Duodenal mucosa (tissue), 2 donors: Measurements from ENCODE around the gene DHRS12.

Experiments used
- H3K27ac ChIP-seq: one replicate; pipeline ENCODE4 v1.7.0; 2013; ENCODE audit warnings: low read depth, low read length
- H3K27me3 ChIP-seq, 2 donors: one replicate each; pipeline ENCODE4 v1.7.0; 2013; ENCODE audit warnings: low read length in 2 of 2, control low read depth in 1 of 2; ENCODE audit not compliant: insufficient read depth in 2 of 2, control insufficient read depth in 1 of 2
- H3K36me3 ChIP-seq, 2 donors: one replicate each; pipeline ENCODE4 v1.7.0; 2013; ENCODE audit warnings: low read length in 2 of 2, control low read depth in 1 of 2; ENCODE audit not compliant: insufficient read depth in 2 of 2, control insufficient read depth in 1 of 2
- H3K4me1 ChIP-seq, 2 donors: one replicate each; pipeline ENCODE4 v1.7.0; 2013; ENCODE audit warnings: low read length in 2 of 2, control low read depth in 1 of 2; ENCODE audit not compliant: insufficient read depth in 2 of 2, control insufficient read depth in 1 of 2
- H3K4me3 ChIP-seq, 2 donors: one replicate each; pipeline ENCODE4 v1.7.0; 2013; ENCODE audit warnings: low read length in 2 of 2, low read depth in 1 of 2
- H3K9ac ChIP-seq, 2 donors: one replicate each; pipeline ENCODE4 v1.7.0; 2013; ENCODE audit warnings: low read length in 2 of 2, low read depth in 1 of 2
- H3K9me3 ChIP-seq, 2 donors: one replicate each; pipeline ENCODE4 v1.7.0; 2013; ENCODE audit warnings: low read length in 2 of 2, control low read depth in 1 of 2; ENCODE audit not compliant: control insufficient read depth in 1 of 2

The DHRS12 gene

GRCh38 chr13:51772105-51772455, 31.9 kb downstream of the DHRS12 start:
- Histone ChIP-seq H3K4me1 (peaks cover 15 to 32% of the 10 kb centered on the region in 2 donors), H3K9ac (no peak overlapping the region), H3K4me3 (no peak overlapping the region), H3K9me3 (no peaks in the 10 kb centered on the region), H3K27ac (no peak overlapping the region), H3K27me3 (no peaks in the 10 kb centered on the region), H3K36me3 (peaks cover 0 to 12% of the 10 kb centered on the region in 2 donors)

GRCh38 chr13:51771418-51772104, 32.4 kb downstream of the DHRS12 start:
- H3K27ac ChIP-seq, result no peak overlapping the region
- no peaks in the 10 kb centered on the region for H3K27me3 ChIP-seq
- H3K4me3 ChIP-seq, result no peak overlapping the region
- no peaks in the 10 kb centered on the region for H3K9me3 ChIP-seq
- H3K36me3 ChIP-seq, result peaks cover 0 to 13% of the 10 kb centered on the region in 2 donors
- H3K4me1 ChIP-seq, result peaks cover 15 to 32% of the 10 kb centered on the region in 2 donors
- no peak overlapping the region for H3K9ac ChIP-seq

DNA sequence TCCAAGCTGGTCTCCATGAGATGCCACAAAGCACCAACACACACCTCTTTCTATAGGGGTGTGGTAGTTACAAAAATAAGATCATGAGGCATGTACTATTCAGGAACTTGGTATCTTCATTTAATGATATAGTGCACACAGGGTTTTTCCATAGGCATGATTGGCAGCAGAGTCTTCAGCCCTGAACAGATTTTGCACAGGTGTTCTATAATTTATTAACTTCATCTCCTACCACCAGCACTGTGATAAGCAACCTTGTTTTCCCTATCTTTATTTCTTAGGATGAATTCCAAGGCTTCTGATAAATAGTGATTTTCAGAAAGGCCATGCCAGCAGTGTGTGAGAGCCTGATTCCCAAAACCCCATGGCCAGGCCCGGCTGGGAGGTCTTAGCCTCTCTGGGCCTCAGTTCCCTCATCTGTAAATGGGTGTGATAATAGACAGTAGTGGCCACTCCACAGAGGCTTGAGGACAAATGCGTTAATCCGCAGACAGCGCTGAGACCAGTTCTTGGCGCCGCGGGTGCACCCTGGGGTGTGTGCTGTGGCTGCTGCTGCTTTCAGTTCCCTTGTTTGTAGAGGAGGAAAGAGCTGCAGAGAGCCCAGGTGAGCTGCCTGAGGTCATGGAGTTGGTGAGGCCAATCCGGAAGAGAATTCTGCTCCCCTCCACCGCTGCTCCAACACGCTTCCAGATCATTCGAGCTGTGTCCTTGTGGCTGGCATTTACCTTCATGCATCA, 33.1 kb downstream of the DHRS12 start:
- Histone ChIP-seq H3K9ac (no peak overlapping the region), H3K27ac (no peak overlapping the region), H3K4me3 (no peak overlapping the region), H3K4me1 (peaks cover 15 to 32% of the 10 kb centered on the region in 2 donors), H3K36me3 (peaks cover 0 to 15% of the 10 kb centered on the region in 2 donors), H3K9me3 (no peaks in the 10 kb centered on the region), H3K27me3 (no peaks in the 10 kb centered on the region)

GRCh38 chr13:51770160-51770559, 33.8 kb downstream of the DHRS12 start:
- Histone ChIP-seq H3K9me3 (no peaks in the 10 kb centered on the region), H3K9ac (no peak overlapping the region), H3K27ac (no peak overlapping the region), H3K4me3 (no peak overlapping the region), H3K36me3 (peaks cover 0 to 16% of the 10 kb centered on the region in 2 donors), H3K4me1 (peaks cover 18 to 32% of the 10 kb centered on the region in 2 donors), H3K27me3 (no peaks in the 10 kb centered on the region)

DNA sequence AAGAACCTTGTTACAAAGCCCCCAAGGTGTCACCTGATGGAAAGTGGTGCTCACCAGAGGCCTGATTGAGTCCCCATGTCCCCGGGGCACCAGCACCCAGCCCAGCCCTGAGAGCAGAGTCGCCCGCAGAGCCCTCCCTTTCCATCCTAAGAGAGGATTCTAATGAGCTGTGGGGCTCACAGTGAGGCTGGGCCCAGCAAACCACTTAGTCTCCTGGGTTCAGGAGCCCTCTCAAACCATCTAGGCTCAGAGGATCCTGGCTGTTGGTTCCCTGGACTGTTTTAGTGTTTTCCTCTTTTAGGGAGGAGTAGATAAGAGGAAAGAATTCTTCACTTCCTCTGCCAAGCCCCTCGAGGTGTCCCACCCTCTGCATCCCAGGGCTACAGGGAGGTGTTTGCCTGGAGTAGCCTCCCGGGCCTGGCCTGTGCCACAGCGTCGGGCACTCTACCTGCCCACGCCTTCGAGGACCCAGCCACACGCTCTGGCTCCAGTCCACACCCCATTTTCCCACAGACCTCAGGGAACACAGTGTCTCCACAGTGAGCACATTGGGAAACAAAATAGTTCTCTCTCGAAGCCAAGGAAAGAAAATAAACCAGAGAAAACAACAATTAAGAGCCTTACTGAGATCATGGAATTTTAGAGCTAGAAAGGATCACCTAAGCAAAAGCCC, 34.4 kb downstream of the DHRS12 start:
- no peaks in the 10 kb centered on the region for H3K27me3 ChIP-seq
- H3K9me3 ChIP-seq, result no peaks in the 10 kb centered on the region
- H3K4me3 ChIP-seq, result no peak overlapping the region
- H3K36me3 ChIP-seq, result peaks cover 0 to 16% of the 10 kb centered on the region in 2 donors
- no peak overlapping the region for H3K9ac ChIP-seq
- no peak overlapping the region for H3K27ac ChIP-seq
- H3K4me1 ChIP-seq, result peaks cover 24 to 38% of the 10 kb centered on the region in 2 donors

DNA sequence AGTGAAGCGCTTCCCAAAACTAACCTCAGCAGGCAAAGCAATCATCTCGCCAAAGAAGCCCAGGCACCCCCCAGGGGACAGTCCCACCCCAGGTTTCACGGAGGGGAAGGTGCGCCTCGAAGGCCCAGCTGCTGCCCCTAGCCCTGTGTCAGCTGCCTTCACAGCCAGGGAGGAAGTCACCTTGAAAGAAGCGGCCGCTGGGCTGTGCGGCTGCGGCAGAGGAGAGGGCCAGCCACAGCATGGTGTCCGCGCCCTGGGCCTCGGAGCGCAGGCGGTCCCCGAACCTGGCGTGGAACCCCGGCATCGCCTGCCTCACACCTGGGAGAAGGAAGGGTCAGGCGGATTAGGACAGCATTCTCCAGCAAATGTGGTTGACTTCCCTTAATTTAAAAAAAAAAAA, 35.0 kb downstream of the DHRS12 start:
- Histone ChIP-seq H3K9me3 (no peaks in the 10 kb centered on the region), H3K9ac (no peak overlapping the region), H3K27ac (no peak overlapping the region), H3K4me1 (peaks cover 30 to 44% of the 10 kb centered on the region in 2 donors), H3K36me3 (peaks cover 0 to 16% of the 10 kb centered on the region in 2 donors), H3K4me3 (no peak overlapping the region), H3K27me3 (no peaks in the 10 kb centered on the region)

- H3K4me3 ChIP-seq, result no peak overlapping the region
- H3K4me1 ChIP-seq, result peaks cover 31 to 45% of the 10 kb centered on the region in 2 donors
- peaks cover 0 to 16% of the 10 kb centered on the region in 2 donors for H3K36me3 ChIP-seq
- no peak overlapping the region for H3K27ac ChIP-seq
- H3K9ac ChIP-seq, result no peak overlapping the region
- H3K27me3 ChIP-seq, result no peaks in the 10 kb centered on the region
- H3K9me3 ChIP-seq, result no peaks in the 10 kb centered on the region
Measured at GRCh38 chr13:51768378-51768921, 35.5 kb downstream of the DHRS12 start.

- Histone ChIP-seq H3K36me3 (peaks cover 6 to 16% of the 10 kb centered on the region in 2 donors), H3K4me3 (no peak overlapping the region), H3K27ac (no peak overlapping the region), H3K27me3 (no peaks in the 10 kb centered on the region), H3K4me1 (peaks cover 31 to 39% of the 10 kb centered on the region in 2 donors), H3K9ac (no peak overlapping the region), H3K9me3 (no peaks in the 10 kb centered on the region)
Measured at GRCh38 chr13:51767100-51767499, 36.9 kb downstream of the DHRS12 start.

DNA sequence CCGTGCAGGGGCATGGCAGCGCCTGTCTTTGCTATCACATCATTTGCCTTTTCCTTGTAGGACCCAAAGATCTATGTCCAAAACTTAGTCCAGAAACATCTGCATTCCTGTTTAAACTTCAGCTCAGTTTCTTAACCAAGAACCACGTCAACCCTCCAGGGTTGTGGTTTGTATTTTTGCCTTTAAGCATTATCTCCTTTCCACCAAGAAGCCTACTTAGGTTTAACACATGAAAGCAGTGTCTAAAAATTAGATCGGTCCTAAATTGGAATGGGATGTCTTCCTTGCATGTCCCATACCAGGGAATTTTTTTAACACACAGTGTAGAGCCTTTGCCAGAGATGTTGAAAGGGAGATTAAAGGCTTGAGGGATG, 38.8 kb downstream of the DHRS12 start:
- peak overlapping the region; percentile 60 for H3K27ac ChIP-seq
- no peaks in the 10 kb centered on the region for H3K27me3 ChIP-seq
- H3K4me3 ChIP-seq, result peak overlapping the region; percentile 28 to 33
- peaks cover 23% of the 10 kb centered on the region in 2 donors for H3K4me1 ChIP-seq
- H3K36me3 ChIP-seq, result peaks cover 6 to 23% of the 10 kb centered on the region in 2 donors
- no peaks in the 10 kb centered on the region for H3K9me3 ChIP-seq
- peak overlapping the region; percentile 34 to 55 for H3K9ac ChIP-seq
